Activated CD8-positive, alpha-beta memory T cell treated with anti-CD3 and anti-CD28 coated beads for 24 hours (primary cell): Measurements from ENCODE around the gene NAT8L.

ENCODE experiments used
- DNase-seq: peaks from one replicate; pipeline ENCODE4 v3.0.0-alpha.2; 2020

NAT8L gene

GRCh38 chr4:2076908-2077536 is 17.9 kb downstream of the NAT8L start:
- no peak for DNase-seq

GRCh38 chr4:2077537-2078460 is 18.7 kb downstream of the NAT8L start:
- no peak for DNase-seq

- no peak for DNase-seq
Observed at GRCh38 chr4:2078584-2078983, 19.5 kb downstream of the NAT8L start.

GRCh38 chr4:2079006-2079405 is 19.9 kb downstream of the NAT8L start:
- no peak for DNase-seq

- DNase-seq = no peak
Observed at GRCh38 chr4:2079926-2080325, 20.8 kb downstream of the NAT8L start.

GRCh38 chr4:2080429-2081300 is 21.5 kb downstream of the NAT8L start:
- DNase-seq = peak; percentile 40

- peak; percentile 44 for DNase-seq
Observed at GRCh38 chr4:2081540-2081939, 22.4 kb downstream of the NAT8L start.

GRCh38 chr4:2082118-2082517 is 23.0 kb downstream of the NAT8L start:
- peak; percentile 30 for DNase-seq

GRCh38 chr4:2082627-2083026 is 23.5 kb downstream of the NAT8L start:
- DNase-seq = peak; percentile 28

- DNase-seq = peak; percentile 47
Observed at GRCh38 chr4:2083116-2083825, 24.1 kb downstream of the NAT8L start.

- DNase-seq = peak; percentile 11
Observed at GRCh38 chr4:2083826-2084160, 24.7 kb downstream of the NAT8L start.

- DNase-seq = peak; percentile 52
Observed at GRCh38 chr4:2084316-2084715, 25.2 kb downstream of the NAT8L start.

GRCh38 chr4:2085496-2085901 is 26.4 kb downstream of the NAT8L start:
- peak; percentile 32 for DNase-seq

- peak; percentile 7 for DNase-seq
Observed at GRCh38 chr4:2087170-2087569, 28.0 kb downstream of the NAT8L start.

- no peak for DNase-seq
Observed at GRCh38 chr4:2089222-2089621, 30.1 kb downstream of the NAT8L start.

GRCh38 chr4:2090642-2091041 is 31.5 kb downstream of the NAT8L start:
- DNase-seq = no peak

- DNase-seq = peak; percentile 43
Observed at GRCh38 chr4:2091990-2092668, 33.0 kb downstream of the NAT8L start.

GRCh38 chr4:2092669-2093053 is 33.5 kb downstream of the NAT8L start:
- DNase-seq = peak; percentile 11

- peak; percentile 40 for DNase-seq
Observed at GRCh38 chr4:2093265-2093664, 34.1 kb downstream of the NAT8L start.

GRCh38 chr4:2094545-2094944 is 35.4 kb downstream of the NAT8L start:
- DNase-seq = no peak

GRCh38 chr4:2095236-2096072 is 36.3 kb downstream of the NAT8L start:
- no peak for DNase-seq
